Common myeloid progenitor, CD34-positive (primary cell): ENCODE measurements around the gene OR6J1. TPM values are rescaled to one million over a fixed set of nuclear protein-coding genes. Genes with fewer than 3 reads are reported as not detected.
"Not testable (repeated sequence)": the region's sequence is repeated elsewhere in the genome, so short reads cannot be mapped to it uniquely, and the experiment has no call there.

ENCODE experiments used
- CTCF ChIA-PET: fragments of 350-600 bp; sonication (Branson Sonifier 250); formaldehyde crosslinking; loops from one replicate; lab custom pipeline; 2021; ENCODE audit warnings: antibody characterized with exemption; lab: Charles Lee
- POLR2A ChIA-PET: fragments of 350-600 bp; sonication (Branson Sonifier 250); formaldehyde crosslinking; loops from one replicate; lab custom pipeline; 2021; ENCODE audit warnings: antibody characterized with exemption; lab: Charles Lee
- DNase-seq, 3 donors: peaks; one replicate each; pipeline versions ENCODE4 v3.0.0 to v3.0.0-alpha.2; 2013
- H3K27ac ChIP-seq, 2 experiments: 1 replicate in 1 of 2; 2 replicates in 1 of 2; pipeline ENCODE4 v1.7.0; 2013; ENCODE audit warnings: inconsistent platforms in 2 of 2, low read length in 2 of 2, mild to moderate bottlenecking in 2 of 2, low read depth in 1 of 2, moderate library complexity in 1 of 2; ENCODE audit not compliant: severe bottlenecking in 2 of 2, insufficient read depth in 1 of 2, poor library complexity in 1 of 2
- H3K27me3 ChIP-seq, 5 experiments: replicated peaks in 2 of 5; 1 replicate in 3 of 5; 2 replicates in 2 of 5; pipeline versions ENCODE4 v1.6.1 to v1.7.0; 2013; ENCODE audit warnings: low read length in 4 of 5, mild to moderate bottlenecking in 2 of 5, moderate library complexity in 2 of 5, inconsistent platforms in 1 of 5; ENCODE audit not compliant: insufficient read depth in 5 of 5, control insufficient read depth in 4 of 5
- H3K36me3 ChIP-seq, 4 experiments: 1 replicate in 2 of 4; 2 replicates in 2 of 4; pipeline versions ENCODE4 v1.6.1 to v1.7.0; 2013; ENCODE audit warnings: low read length in 3 of 4, control low read depth in 1 of 4, mild to moderate bottlenecking in 1 of 4; ENCODE audit not compliant: control insufficient read depth in 4 of 4, insufficient read depth in 4 of 4
- H3K4me1 ChIP-seq, 4 experiments: 1 replicate in 3 of 4; 2 replicates in 1 of 4; pipeline versions ENCODE4 v1.6.1 to v1.7.1; 2013; ENCODE audit warnings: low read length in 3 of 4, mild to moderate bottlenecking in 3 of 4, control low read depth in 1 of 4, inconsistent platforms in 1 of 4, moderate library complexity in 1 of 4; ENCODE audit not compliant: control insufficient read depth in 4 of 4, insufficient read depth in 4 of 4; ENCODE audit errors: control extremely low read depth in 1 of 4
- H3K4me3 ChIP-seq, 7 experiments: 1 replicate in 4 of 7; 2 replicates in 3 of 7; pipeline versions ENCODE4 v1.5.1 to v1.7.0; 2013; ENCODE audit warnings: mild to moderate bottlenecking in 7 of 7, low read length in 6 of 7, moderate library complexity in 6 of 7, inconsistent platforms in 2 of 7, low read depth in 2 of 7, control low read depth in 1 of 7; ENCODE audit not compliant: insufficient read depth in 4 of 7, control insufficient read depth in 1 of 7; ENCODE audit errors: extremely low read depth in 1 of 7
- H3K9me3 ChIP-seq, 5 experiments: 1 replicate in 4 of 5; 2 replicates in 1 of 5; pipeline versions ENCODE4 v1.6.1 to v1.7.1; 2013; ENCODE audit warnings: low read length in 4 of 5, mild to moderate bottlenecking in 2 of 5, inconsistent platforms in 1 of 5, low read depth in 1 of 5, moderate library complexity in 1 of 5; ENCODE audit not compliant: control insufficient read depth in 4 of 5, insufficient read depth in 2 of 5; ENCODE audit errors: control extremely low read depth in 1 of 5
- WGBS: methylation state at CpG from one replicate; pipeline ENCODE4 v1.1.5; 2013; ENCODE audit not compliant: insufficient coverage; 5-methylcytosine and 5-hydroxymethylcytosine counted together
- polyA plus RNA-seq: library from polyadenylated mRNA; unstranded; fragments of 120-200 nt; gene quantifications from one replicate; pipeline ENCODE4 v1.2.1, GENCODE V29; 2013

The OR6J1 gene
- not detected for polyA plus RNA-seq

DNA sequence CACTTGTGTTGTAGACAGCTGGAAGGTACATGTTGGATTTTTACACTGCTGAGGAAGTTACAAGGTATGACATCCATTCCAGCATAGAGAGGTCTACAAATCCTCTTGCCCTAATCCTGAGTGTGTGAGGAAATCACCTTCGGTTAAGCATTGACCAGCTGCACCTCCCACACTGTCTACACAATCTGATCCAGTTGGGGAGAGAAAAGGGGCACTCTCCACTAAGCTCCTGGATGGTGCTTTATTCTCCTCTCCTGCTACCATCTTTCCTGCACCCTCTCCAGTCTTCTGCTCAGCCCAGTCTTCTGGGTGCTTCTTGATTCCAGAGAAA, at the start of gene OR6J1:
TSS of gene OR6J1 (minus strand) at position 48 of the 331 bp plus-strand sequence. CDS start 9,541 bp downstream, outside the sequence.
- no peak within 1 kb of the TSS for H3K4me3 ChIP-seq
- H3K27me3 ChIP-seq, result peaks cover 0 to 2% (median 0%) of the 10 kb centered on the region in 5 experiments
- POLR2A ChIA-PET, result interaction anchor here (0.7 kb wide), 1 partner anchor 90 kb away, joined by 3 read pairs; no protein-coding TSS in a partner anchor
- DNase-seq, result no peak
- 63% methylated on average over 1 of the region's 1 CpG for WGBS
- no peaks in the 10 kb centered on the region for H3K4me1 ChIP-seq
- no peaks in the 10 kb centered on the region for H3K9me3 ChIP-seq
- H3K27ac ChIP-seq, result no peak within 1 kb of the TSS
- CTCF ChIA-PET, result interaction anchor here (0.6 to 3.8 kb wide), 18 partner anchors 8 to 327 kb away, joined by 3 to 25 read pairs (median 4); partner anchors contain the start of genes ABHD4 and DAD1
- H3K36me3 ChIP-seq, result no peaks in the 10 kb centered on the region

DNA sequence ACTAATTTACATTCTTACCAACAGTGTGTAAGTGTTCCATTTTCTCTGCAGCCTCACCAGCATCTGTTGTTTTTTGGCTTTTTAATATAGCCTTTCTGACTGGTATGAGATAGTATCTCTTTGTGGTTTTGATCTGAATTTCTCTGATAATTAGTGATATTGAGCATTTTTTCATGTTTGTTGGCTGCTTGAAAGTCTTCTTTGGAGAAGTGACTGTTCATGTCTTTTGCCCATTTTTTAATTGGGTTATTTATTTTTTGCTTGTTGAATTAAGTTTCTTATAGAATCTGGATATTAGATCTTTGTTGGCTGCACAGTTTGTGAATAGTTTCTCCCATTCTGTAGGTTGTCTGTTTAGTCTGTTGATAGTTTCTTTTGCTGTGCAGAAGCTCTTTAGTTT, 48.0 kb upstream of the OR6J1 start:
- Histone ChIP-seq H3K27me3 (peaks cover 0 to 6% (median 0%) of the 10 kb centered on the region in 5 experiments), H3K4me1 (no peaks in the 10 kb centered on the region), H3K36me3 (no peaks in the 10 kb centered on the region), H3K27ac (no peak overlapping the region), H3K4me3 (no peak overlapping the region), H3K9me3 (peaks cover 2 to 11% (median 6%) of the 10 kb centered on the region in 5 experiments)
- DNase-seq, result no peak
- CTCF ChIA-PET, result no interaction called here
- POLR2A ChIA-PET, result no interaction called here

DNA sequence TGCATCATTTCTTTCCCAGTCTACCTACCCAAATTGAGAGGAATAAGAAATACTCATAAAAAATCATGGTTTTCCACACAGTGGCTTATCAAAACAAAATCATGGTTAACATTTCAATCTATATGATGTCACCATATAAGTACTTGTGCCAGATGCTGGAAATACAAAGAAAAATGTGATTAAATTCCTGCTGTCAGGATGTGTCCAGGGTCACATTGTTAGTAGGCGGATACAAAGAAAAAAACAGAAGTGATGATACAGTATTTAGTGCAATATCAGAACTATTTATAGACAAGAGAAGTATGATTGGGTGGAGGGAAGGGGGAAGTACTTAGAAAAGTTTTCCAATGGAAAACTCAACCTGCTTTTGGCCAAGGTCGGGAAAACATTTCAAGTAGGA, 47.0 kb upstream of the OR6J1 start:
- POLR2A ChIA-PET, result no interaction called here
- DNase-seq, result no peak

DNA sequence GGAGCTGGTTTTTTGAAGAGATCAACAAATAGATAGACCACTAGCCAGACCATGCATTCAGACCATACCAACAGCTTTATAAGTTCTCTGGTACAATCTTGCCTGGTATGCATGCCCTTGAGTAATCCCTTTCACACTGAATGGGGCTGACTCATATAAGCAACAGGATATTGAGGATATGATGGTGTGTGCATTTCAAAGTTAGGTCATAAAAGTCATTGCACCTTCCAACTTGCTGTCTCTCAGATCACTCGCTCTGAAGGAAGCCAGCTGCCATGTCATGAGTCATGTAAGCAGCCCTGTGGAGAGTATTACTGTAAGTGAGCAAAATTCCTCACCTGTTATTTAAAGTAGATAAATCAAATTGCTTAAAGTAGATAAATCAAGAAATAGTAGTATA, 45.0 kb upstream of the OR6J1 start:
- no peaks in the 10 kb centered on the region for H3K4me1 ChIP-seq
- H3K27ac ChIP-seq, result no peak overlapping the region
- ChIA-PET CTCF (interaction anchor here (0.9 kb wide), 1 partner anchor 32 kb away, joined by 3 read pairs; no protein-coding TSS in a partner anchor), POLR2A (no interaction called here)
- peak in 2 of 3 donors; percentile 29 to 57 for DNase-seq
- no peak overlapping the region for H3K4me3 ChIP-seq
- peaks cover 0 to 4% (median 0%) of the 10 kb centered on the region in 5 experiments for H3K27me3 ChIP-seq
- peaks cover 2 to 11% (median 6%) of the 10 kb centered on the region in 5 experiments for H3K9me3 ChIP-seq
- WGBS, result no CpG with 5 or more reads among the region's 1 CpG
- no peaks in the 10 kb centered on the region for H3K36me3 ChIP-seq

More for the DNA sequence above, 47.0 kb upstream of the OR6J1 start:
- Histone ChIP-seq H3K4me3 (no peak overlapping the region), H3K27me3 (peaks cover 0 to 6% (median 0%) of the 10 kb centered on the region in 5 experiments), H3K4me1 (no peaks in the 10 kb centered on the region), H3K27ac (no peak overlapping the region), H3K9me3 (peaks cover 2 to 11% (median 6%) of the 10 kb centered on the region in 5 experiments), H3K36me3 (no peaks in the 10 kb centered on the region)
- 80% methylated on average over 1 of the region's 2 CpGs for WGBS
- CTCF ChIA-PET, result no interaction called here

DNA sequence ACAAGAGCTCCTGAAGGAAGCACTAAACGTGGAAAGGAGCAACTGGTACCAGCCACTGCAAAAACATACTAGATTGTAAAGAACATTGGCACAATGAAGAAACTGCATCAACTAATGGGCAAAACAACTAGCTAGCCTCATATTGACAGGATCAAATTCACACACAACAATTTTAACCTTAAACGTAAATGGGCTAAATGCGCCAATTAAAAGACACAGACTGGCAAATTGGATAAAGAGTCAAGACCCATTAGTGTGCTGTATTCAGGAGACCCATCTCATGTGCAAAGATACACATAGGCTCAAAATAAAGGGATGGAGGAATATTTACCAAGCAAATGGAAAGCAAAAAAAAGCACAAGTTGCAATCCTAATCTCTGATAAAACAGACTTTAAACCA, 43.8 kb upstream of the OR6J1 start:
- H3K36me3 ChIP-seq, POLR2A ChIA-PET, H3K27me3 ChIP-seq, CTCF ChIA-PET, DNase-seq, H3K27ac ChIP-seq, H3K4me1 ChIP-seq, H3K4me3 ChIP-seq: not testable (repeated sequence)
- H3K9me3 ChIP-seq, result peaks cover 2 to 11% (median 6%) of the 10 kb centered on the region in 5 experiments
- 100% methylated on average over 1 of the region's 3 CpGs for WGBS

DNA sequence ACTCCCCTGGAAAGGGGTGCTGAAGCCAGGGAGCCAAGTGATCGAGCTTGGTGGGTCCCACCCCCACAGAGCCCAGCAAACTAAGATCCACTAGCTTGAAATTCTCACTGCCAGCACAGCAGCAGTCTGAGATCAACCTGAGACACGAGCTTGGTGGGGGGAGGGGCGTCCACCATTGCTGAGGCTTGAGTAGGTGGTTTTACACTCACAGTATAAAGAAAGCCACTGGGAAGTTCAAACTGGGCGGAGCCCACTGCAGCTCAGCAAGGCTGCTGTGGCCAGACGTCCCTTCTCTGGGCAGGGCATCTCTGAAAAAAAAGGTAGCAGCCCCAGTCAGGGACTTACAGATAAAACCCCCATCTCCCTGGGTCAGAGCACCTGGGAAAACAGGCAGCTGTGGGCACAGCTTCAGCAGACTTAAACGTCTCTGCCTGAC, 42.0 kb upstream of the OR6J1 start:
- H3K9me3 ChIP-seq, DNase-seq, H3K4me3 ChIP-seq, H3K36me3 ChIP-seq, H3K4me1 ChIP-seq, H3K27me3 ChIP-seq, POLR2A ChIA-PET, H3K27ac ChIP-seq, CTCF ChIA-PET: not testable (repeated sequence)
- WGBS, result 50% methylated on average over 3 of the region's 6 CpGs

DNA sequence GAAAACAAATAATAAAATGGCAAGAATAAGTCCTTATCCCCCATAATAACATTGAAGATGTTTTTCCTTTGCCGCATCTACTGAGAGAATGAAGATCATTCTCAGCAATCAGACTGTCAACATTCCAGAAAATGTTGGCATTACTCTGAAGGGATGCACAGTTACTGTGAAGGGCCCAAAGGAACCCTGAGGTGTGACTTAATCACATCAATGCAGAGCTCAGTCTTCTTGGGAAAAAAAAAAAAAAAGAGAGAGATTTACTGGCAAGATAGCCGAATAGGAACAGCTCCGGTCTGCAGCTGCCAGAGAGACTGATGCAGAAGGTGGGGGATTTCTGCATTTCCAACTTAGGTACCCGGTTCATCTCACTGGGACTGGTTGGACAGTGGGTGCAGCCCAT, 41.3 kb upstream of the OR6J1 start:
- DNase-seq, result no peak
- peaks cover 0 to 3% (median 3%) of the 10 kb centered on the region in 5 experiments for H3K9me3 ChIP-seq
- H3K36me3 ChIP-seq, result no peaks in the 10 kb centered on the region
- H3K4me3 ChIP-seq, result no peak overlapping the region
- H3K27ac ChIP-seq, result no peak overlapping the region
- no peaks in the 10 kb centered on the region for H3K4me1 ChIP-seq
- peaks cover 0 to 4% (median 0%) of the 10 kb centered on the region in 5 experiments for H3K27me3 ChIP-seq
- WGBS, result 68% methylated on average over 3 of the region's 4 CpGs
- CTCF ChIA-PET, result no interaction called here
- POLR2A ChIA-PET, result interaction anchor here (0.7 kb wide), 1 partner anchor 543 kb away, joined by 7 read pairs; no protein-coding TSS in a partner anchor
